H1 (cell line): ENCODE data around the gene SUGP2. TPM values are rescaled to one million over a fixed set of nuclear protein-coding genes. Genes with fewer than 3 reads are reported as not detected.

Source experiments
- CTCF ChIA-PET: fragments of 300-600 bp; sonication (Branson Sonifier 250); formaldehyde crosslinking; loops from one replicate; lab custom pipeline; 2021; ENCODE audit not compliant: partially characterized antibody; lab: Charles Lee
- POLR2A ChIA-PET: fragments of 300-600 bp; sonication (Branson Sonifier 250); formaldehyde crosslinking; loops from one replicate; lab custom pipeline; 2021; ENCODE audit warnings: inconsistent platforms; ENCODE audit not compliant: partially characterized antibody; lab: Charles Lee
- DNase-seq, 2 experiments: peaks; one replicate each; pipeline versions ENCODE4 v3.0.0 to v3.0.0-alpha.2; 2010 to 2022; ENCODE audit warnings: low spot score in 2 of 2, low read depth in 1 of 2, mixed read lengths in 1 of 2
- FAIRE-seq: peaks from 2 replicates; lab custom pipeline; 2011; peaks lifted over from hg19 to GRCh38; lab: Jason Lieb, UNC
- H2AFZ ChIP-seq: 2 replicates; pipeline ENCODE4 v1.8.1; 2012; ENCODE audit warnings: low read length, inconsistent platforms
- H2AK5ac ChIP-seq: 2 replicates; pipeline ENCODE4 v1.6.1; 2013; ENCODE audit warnings: low read depth, low read length
- H2BK120ac ChIP-seq: replicated peaks from 2 replicates; pipeline ENCODE3; 2013; ENCODE audit warnings: low read depth, low read length, inconsistent platforms
- H2BK12ac ChIP-seq: 2 replicates; pipeline ENCODE4 v1.6.1; 2013; ENCODE audit warnings: low read depth, low read length
- H2BK15ac ChIP-seq: 2 replicates; pipeline ENCODE4 v1.6.1; 2013; ENCODE audit warnings: low read length
- H2BK20ac ChIP-seq: 2 replicates; pipeline ENCODE4 v1.6.1; 2013; ENCODE audit warnings: low read length
- H2BK5ac ChIP-seq: 2 replicates; pipeline ENCODE4 v1.6.1; 2013; ENCODE audit warnings: low read depth, low read length
- H3K14ac ChIP-seq: 2 replicates; pipeline ENCODE4 v1.6.1; 2013; ENCODE audit warnings: inconsistent platforms; ENCODE audit not compliant: insufficient read length
- H3K18ac ChIP-seq: 2 replicates; pipeline ENCODE4 v1.6.1; 2013; ENCODE audit warnings: low read length; ENCODE audit errors: extremely low read depth
- H3K23ac ChIP-seq: 2 replicates; pipeline ENCODE4 v1.6.1; 2013; ENCODE audit warnings: inconsistent platforms; ENCODE audit not compliant: insufficient read length
- H3K23me2 ChIP-seq: 2 replicates; pipeline ENCODE4 v1.6.1; 2013; ENCODE audit warnings: low read depth, low read length
- H3K27ac ChIP-seq: 2 replicates; pipeline ENCODE4 v1.6.1; 2011; ENCODE audit warnings: low read depth, low read length, inconsistent platforms
- H3K27me3 ChIP-seq, 4 experiments: replicated peaks in 1 of 4; 1 replicate in 1 of 4; 2 replicates in 3 of 4; pipeline versions ENCODE4 v1.6.1 to v1.8.1; 2011 to 2013; ENCODE audit warnings: low read length in 3 of 4, mild to moderate bottlenecking in 3 of 4, inconsistent platforms in 2 of 4, mixed read lengths in 2 of 4, moderate library complexity in 1 of 4; ENCODE audit not compliant: control insufficient read depth in 3 of 4, insufficient read depth in 3 of 4; ENCODE audit errors: extremely low read depth in 1 of 4
- H3K36me3 ChIP-seq, 4 experiments: 2 replicates each; pipeline versions ENCODE4 v1.6.1 to v1.8.1; 2011 to 2013; ENCODE audit warnings: mild to moderate bottlenecking in 4 of 4, low read length in 3 of 4, moderate library complexity in 2 of 4, control low read depth in 1 of 4, inconsistent platforms in 1 of 4; ENCODE audit not compliant: insufficient read depth in 4 of 4, control insufficient read depth in 2 of 4
- H3K4ac ChIP-seq: replicated peaks from 2 replicates; pipeline ENCODE3; 2013; ENCODE audit warnings: low read length, low read depth, mixed read lengths, inconsistent platforms; ENCODE audit not compliant: insufficient read length
- H3K4me1 ChIP-seq, 4 experiments: replicated peaks in 1 of 4; 1 replicate in 1 of 4; 2 replicates in 3 of 4; pipeline versions ENCODE4 v1.6.1 to v1.8.1; 2011 to 2013; ENCODE audit warnings: low read length in 3 of 4, inconsistent platforms in 2 of 4, mixed read lengths in 1 of 4; ENCODE audit not compliant: insufficient read depth in 4 of 4, control insufficient read depth in 3 of 4
- H3K4me2 ChIP-seq, 2 experiments: 2 replicates each; pipeline versions ENCODE4 v1.6.1 to v1.8.1; 2011 to 2013; ENCODE audit warnings: low read depth in 2 of 2, low read length in 2 of 2, control low read depth in 1 of 2, inconsistent platforms in 1 of 2, mild to moderate bottlenecking in 1 of 2; ENCODE audit not compliant: insufficient read depth in 1 of 2
- H3K4me3 ChIP-seq, 4 experiments: fragments of 200-600, 300-600 bp in 1 of 4; sonication (generic), shearing (Covaris generic), sonication (Bioruptor Twin) in 1 of 4; 2 replicates each; pipeline versions ENCODE4 v1.5.1 to v1.8.1; 2011 to 2016; ENCODE audit warnings: low read length in 4 of 4, low read depth in 3 of 4, control low read depth in 2 of 4, inconsistent platforms in 2 of 4, mild to moderate bottlenecking in 2 of 4, mixed read lengths in 1 of 4, moderate library complexity in 1 of 4; ENCODE audit not compliant: insufficient read depth in 2 of 4; ENCODE audit errors: extremely low read depth in 1 of 4
- H3K56ac ChIP-seq: replicated peaks from 2 replicates; pipeline ENCODE3; 2013; ENCODE audit warnings: low read depth, mild to moderate bottlenecking, mixed read lengths, low read length, inconsistent platforms; ENCODE audit not compliant: insufficient read length
- H3K79me1 ChIP-seq: 2 replicates; pipeline ENCODE4 v1.6.1; 2013; ENCODE audit warnings: low read depth, low read length, control low read depth
- H3K79me2 ChIP-seq, 2 experiments: 2 replicates each; pipeline versions ENCODE4 v1.6.1 to v1.8.1; 2012 to 2013; ENCODE audit warnings: low read length in 2 of 2, mild to moderate bottlenecking in 2 of 2, inconsistent platforms in 1 of 2; ENCODE audit not compliant: insufficient read depth in 2 of 2, control insufficient read depth in 1 of 2
- H3K9ac ChIP-seq, 4 experiments: replicated peaks in 1 of 4; 1 replicate in 1 of 4; 2 replicates in 3 of 4; pipeline versions ENCODE4 v1.6.1 to v1.8.1; 2011 to 2013; ENCODE audit warnings: low read depth in 3 of 4, low read length in 3 of 4, control low read depth in 2 of 4, mild to moderate bottlenecking in 2 of 4, moderate library complexity in 2 of 4, inconsistent platforms in 1 of 4; ENCODE audit errors: extremely low read depth in 1 of 4
- H3K9me3 ChIP-seq, 2 experiments: 2 replicates each; pipeline versions ENCODE4 v1.6.1 to v1.8.1; 2012 to 2013; ENCODE audit warnings: mild to moderate bottlenecking in 2 of 2, moderate library complexity in 2 of 2, control low read depth in 1 of 2, inconsistent platforms in 1 of 2, low read depth in 1 of 2, low read length in 1 of 2, mixed read lengths in 1 of 2; ENCODE audit not compliant: insufficient read depth in 2 of 2
- H4K20me1 ChIP-seq, 2 experiments: replicated peaks in 1 of 2; 2 replicates each; pipeline versions ENCODE3 to v1.8.1; 2011 to 2013; ENCODE audit warnings: inconsistent platforms in 2 of 2, low read length in 2 of 2, mild to moderate bottlenecking in 1 of 2; ENCODE audit not compliant: insufficient read depth in 2 of 2, control insufficient read depth in 1 of 2
- H4K5ac ChIP-seq: 2 replicates; pipeline ENCODE4 v1.6.1; 2013; ENCODE audit warnings: low read length, low read depth, mixed read lengths, inconsistent platforms; ENCODE audit not compliant: insufficient read length
- H4K8ac ChIP-seq: 2 replicates; pipeline ENCODE4 v1.8.0; 2013; ENCODE audit warnings: mild to moderate bottlenecking, moderate library complexity, low read length, inconsistent platforms; ENCODE audit not compliant: insufficient read depth; ENCODE audit errors: extremely low read depth
- H4K91ac ChIP-seq: replicated peaks from 2 replicates; pipeline ENCODE3; 2013; ENCODE audit warnings: low read length, mixed read lengths, inconsistent platforms; ENCODE audit not compliant: insufficient read length
- CBX5 ChIP-seq: fragments of 300-800, 300-1000 bp; sonication (generic); IDR thresholded peaks from 2 replicates; pipeline ENCODE4 v1.7.1; 2016; ENCODE audit warnings: antibody characterized with exemption, low read length, low read depth
- CBX8 ChIP-seq: fragments of 300-800, 300-1000 bp; sonication (generic); IDR thresholded peaks from 2 replicates; pipeline ENCODE4 v1.7.1; 2016; ENCODE audit warnings: low read depth, low read length, borderline replicate concordance
- CHD2 ChIP-seq: IDR thresholded peaks from 2 replicates; pipeline ENCODE4 v1.6.1; 2012; ENCODE audit warnings: low read length, improper control_type of control experiment
- CREB1 ChIP-seq: IDR thresholded peaks from 2 replicates; pipeline ENCODE4 v1.6.1; 2012; ENCODE audit warnings: inconsistent platforms
- FOSL1 ChIP-seq: IDR thresholded peaks from 2 replicates; pipeline ENCODE4 v1.6.1; 2011; ENCODE audit warnings: mild to moderate bottlenecking, low read depth, low read length, moderate library complexity; ENCODE audit not compliant: insufficient read depth
- HDAC2 ChIP-seq, 2 experiments: fragments of 300-600 bp in 1 of 2; sonication (generic) in 1 of 2; IDR thresholded peaks; 2 replicates each; pipeline ENCODE4 v1.6.1; 2011 to 2012; ENCODE audit warnings: low read depth in 2 of 2, low read length in 2 of 2, mild to moderate bottlenecking in 2 of 2, moderate library complexity in 2 of 2, borderline replicate concordance in 1 of 2, inconsistent platforms in 1 of 2
- HDAC6 ChIP-seq: IDR thresholded peaks from one replicate; pipeline ENCODE4 v1.7.1; 2012; ENCODE audit warnings: low read depth, mild to moderate bottlenecking, inconsistent platforms, low read length, moderate library complexity
- NRF1 ChIP-seq: IDR thresholded peaks from 2 replicates; pipeline ENCODE4 v1.6.1; 2011; ENCODE audit warnings: mild to moderate bottlenecking, low read depth, low read length, improper control_type of control experiment
- POU5F1 ChIP-seq: IDR thresholded peaks from 2 replicates; pipeline ENCODE4 v1.6.1; 2011; ENCODE audit warnings: low read depth, mild to moderate bottlenecking, low read length, moderate library complexity
- RXRA ChIP-seq: IDR thresholded peaks from 2 replicates; pipeline ENCODE4 v1.6.1; 2011; ENCODE audit warnings: low read depth, mild to moderate bottlenecking, low read length, moderate library complexity; ENCODE audit not compliant: insufficient read depth
- SP2 ChIP-seq: IDR thresholded peaks from 2 replicates; pipeline ENCODE4 v1.6.1; 2012; ENCODE audit warnings: mild to moderate bottlenecking, low read length, inconsistent platforms
- SUZ12 ChIP-seq: fragments of 200-600 bp; sonication (generic); IDR thresholded peaks from 2 replicates; pipeline ENCODE4 v1.6.1; 2012; ENCODE audit warnings: mild to moderate bottlenecking, inconsistent platforms, low read length, moderate library complexity, mixed read lengths
- TAF7 ChIP-seq: optimal IDR thresholded peaks from 2 replicates; pipeline ENCODE3; 2011; ENCODE audit warnings: low read depth, mild to moderate bottlenecking, inconsistent platforms, low read length, moderate library complexity, borderline replicate concordance
- TCF12 ChIP-seq: IDR thresholded peaks from 2 replicates; pipeline ENCODE4 v1.6.1; 2011; ENCODE audit warnings: low read depth, mild to moderate bottlenecking, low read length
- YY1 ChIP-seq: IDR thresholded peaks from 2 replicates; pipeline ENCODE4 v1.6.1; 2011; ENCODE audit warnings: low read depth, mild to moderate bottlenecking, low read length
- WGBS, 2 experiments: shearing (Covaris generic) in 1 of 2; methylation state at CpG; one replicate each; pipeline versions ENCODE4 v1.1.6 to v1.1.7; 2013 to 2015; ENCODE audit warnings: low lambda C conversion rate in 2 of 2, mixed read lengths in 2 of 2, inconsistent platforms in 1 of 2, low coverage in 1 of 2, missing lambda C conversion rate in 1 of 2; ENCODE audit not compliant: insufficient replicate concordance in 2 of 2, insufficient coverage in 1 of 2, insufficient read length in 1 of 2; ENCODE audit errors: extremely low coverage in 1 of 2, missing lambda C conversion rate in 1 of 2; 5-methylcytosine and 5-hydroxymethylcytosine counted together
- polyA plus RNA-seq, 7 experiments: library from polyadenylated mRNA; depleted of rRNA in 3 of 7; stranded (reverse) in 5 of 7; unstranded in 2 of 7; fragments of >200 nt in 5 of 7; fragments of 200-250 nt in 2 of 7; gene quantifications; 1 replicate in 5 of 7; 2 replicates in 1 of 7; 4 replicates in 1 of 7; pipeline versions ENCODE4 v1.2.1 to v1.2.3, GENCODE V29; 2011 to 2013; ENCODE audit warnings: missing spikeins in 2 of 7, mixed read lengths in 2 of 7
- total RNA-seq: library from RNA; stranded (reverse); fragmentation: NEBNext Ultra II Directional; extraction: Animal tissue kit (Norgen Biotek cat#: 25700); gene quantifications from 2 replicates; pipeline ENCODE4 v1.2.1, GENCODE V29; 2021

The SUGP2 gene
- total and polyA plus RNA-seq, 2 of the 8 experiments (the other 6 are each of a cell fraction or from before 2014, with no cell fraction given), result 57.7 to 114 TPM

DNA sequence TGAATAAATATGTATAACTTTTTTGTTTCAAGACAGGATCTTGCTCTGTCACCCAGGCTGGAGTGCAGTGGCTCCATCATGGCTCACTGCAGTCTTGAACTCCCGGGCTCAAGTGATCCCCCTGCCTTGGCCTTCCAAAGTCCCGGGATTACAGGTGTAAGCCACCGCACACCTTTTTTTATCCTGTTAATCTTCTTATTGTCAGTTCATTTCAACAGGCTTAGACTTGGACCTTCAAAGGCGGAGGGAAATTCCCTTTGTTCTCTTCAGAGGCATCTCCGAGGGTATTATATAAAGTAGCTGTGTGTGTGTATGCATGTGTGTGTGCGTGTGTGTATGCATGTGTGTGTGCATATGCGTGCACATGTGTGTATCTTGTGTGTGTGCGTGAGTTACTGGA is 35.0 kb downstream of the SUGP2 start:
- CTCF ChIA-PET, result interaction anchor here (0.6 to 3.8 kb wide), 4 partner anchors 11 to 44 kb away, joined by 3 to 19 read pairs (median 5); no protein-coding TSS in a partner anchor
- H3K14ac ChIP-seq, result no peak overlapping the region
- H3K18ac ChIP-seq, result no peak overlapping the region
- H3K56ac ChIP-seq, result no peak overlapping the region
- no peak overlapping the region for H3K27ac ChIP-seq
- no peak overlapping the region for H3K23ac ChIP-seq
- H2AFZ ChIP-seq, result no peak overlapping the region
- peaks cover 0 to 7% (median 3%) of the 10 kb centered on the region in 4 experiments; a peak in 5 of 7 replicates for H3K4me1 ChIP-seq
- FAIRE-seq, result no peak
- H3K36me3 ChIP-seq, result peaks cover 15 to 48% (median 28%) of the 10 kb centered on the region in 4 experiments
- no peak overlapping the region for H4K5ac ChIP-seq
- H2AK5ac ChIP-seq, result no peak overlapping the region
- H4K8ac ChIP-seq, result no peak overlapping the region
- H2BK12ac ChIP-seq, result no peak overlapping the region
- WGBS, 2 experiments, result 90% methylated on average over 8 of the region's 8 CpGs; no CpG with 5 or more reads in 1 of the 2 experiments
- H2BK20ac ChIP-seq, result no peak overlapping the region
- H4K91ac ChIP-seq, result no peak overlapping the region
- POLR2A ChIA-PET, result interaction anchor here (2.0 to 4.4 kb wide), 2 partner anchors 10 to 27 kb away, joined by 6 to 26 read pairs; no protein-coding TSS in a partner anchor
- no peak overlapping the region for H3K4me3 ChIP-seq
- no peaks in the 10 kb centered on the region for H3K79me2 ChIP-seq
- H3K9ac ChIP-seq, result no peak overlapping the region
- H3K4ac ChIP-seq, result no peak overlapping the region
- no peaks in the 10 kb centered on the region for H3K27me3 ChIP-seq
- H3K79me1 ChIP-seq, result 0 out of 2 replicates have a peak, but pooled peaks cover 3% of the 10 kb centered on the region
- H4K20me1 ChIP-seq, result peaks cover 11 to 20% of the 10 kb centered on the region in 2 experiments
- H3K23me2 ChIP-seq, result no peaks in the 10 kb centered on the region
- H2BK120ac ChIP-seq, result no peak overlapping the region
- no peak overlapping the region for H2BK15ac ChIP-seq
- no peak for DNase-seq
- no peaks in the 10 kb centered on the region for H3K9me3 ChIP-seq
- no peak overlapping the region for H2BK5ac ChIP-seq
- H3K4me2 ChIP-seq, result no peak overlapping the region
- TF ChIP-seq CREB1 (no peak), HDAC2 (IDR thresholded peaks at IDR 0.05; ENCODE audit: borderline replicate concordance in 1 of 2, low read depth in 2 of 2, low read length in 2 of 2) (no peak), SUZ12 (no peak), TCF12 (no peak), CHD2 (no peak), NRF1 (no peak), TAF7 (no peak), POU5F1 (no peak), HDAC6 (no peak), CBX5 (no peak), CBX8 (no peak), FOSL1 (no peak), YY1 (no peak), SP2 (no peak), RXRA (no peak)
